GM21447 (cell line): ENCODE data around the gene SLC41A3.
"Not testable (repeated sequence)": the region's sequence is repeated elsewhere in the genome, so short reads cannot be mapped to it uniquely, and the experiment has no call there.

ENCODE experiments used
- ATAC-seq: cut with Tn5 transposase; IDR thresholded peaks from one replicate; pipeline ENCODE4 v1.9.1; 2021; ENCODE audit not compliant: unreplicated experiment

Gene SLC41A3

DNA sequence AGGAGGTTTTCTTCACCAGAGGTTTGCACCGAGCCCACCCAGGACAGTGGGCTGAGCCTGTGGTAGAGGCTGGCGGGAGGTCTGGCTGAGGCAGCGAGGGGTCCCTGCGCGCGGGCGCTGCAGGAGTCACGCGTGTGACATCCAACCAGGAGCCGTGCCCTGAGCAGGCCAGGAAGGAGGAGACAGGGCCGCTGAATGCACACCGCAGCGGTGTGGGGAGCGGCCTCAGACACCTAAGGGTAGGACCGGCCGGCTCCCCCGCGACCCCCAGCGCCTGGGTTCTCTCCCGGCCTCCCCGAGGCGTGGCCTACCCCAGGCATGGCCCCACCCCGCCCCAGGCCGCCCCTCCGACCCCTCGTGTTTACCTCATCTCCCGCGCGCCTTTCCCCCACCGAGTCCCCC is 412 bp downstream of the SLC41A3 start:
- peak; percentile 54 for ATAC-seq

GRCh38 chr3:126083138-126083445 is 832 bp downstream of the SLC41A3 start:
- no peak for ATAC-seq

GRCh38 chr3:126082362-126083137 is 1.4 kb downstream of the SLC41A3 start:
- no peak for ATAC-seq

DNA sequence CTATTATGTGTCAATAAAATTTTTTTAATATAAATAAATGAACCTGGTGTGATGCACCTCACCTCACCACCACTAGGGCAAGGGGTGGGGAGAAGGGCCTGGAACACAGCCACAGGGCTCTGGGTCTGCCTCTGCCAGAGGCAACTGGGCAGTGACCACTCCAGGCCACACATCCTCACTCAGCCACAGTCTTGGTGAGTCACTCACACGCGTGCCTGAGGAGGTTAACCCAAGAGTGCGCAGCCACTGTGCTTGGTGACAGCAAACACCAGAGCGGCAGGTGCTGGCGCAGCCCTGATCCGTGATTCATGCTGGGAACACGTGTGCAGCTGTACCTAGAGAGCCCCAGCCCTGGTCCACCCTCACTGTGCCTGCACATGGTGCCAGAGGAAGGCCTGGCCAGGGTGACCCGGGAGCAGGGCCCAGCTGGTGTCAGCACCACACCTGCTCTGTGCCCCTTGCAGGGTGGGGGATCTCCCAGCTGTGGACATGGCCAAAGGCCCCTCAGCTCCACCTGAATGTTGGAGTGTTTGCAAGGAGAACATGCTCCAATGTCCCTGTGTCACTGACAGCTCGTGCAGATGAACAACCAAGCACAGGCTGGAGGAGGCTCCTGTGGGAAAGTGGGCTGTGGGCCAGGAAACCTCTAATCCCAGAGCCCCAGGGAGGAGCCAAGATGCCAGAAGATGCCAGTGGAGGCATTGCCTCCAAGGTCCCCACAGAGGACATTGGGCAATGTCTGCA is 2.1 kb downstream of the SLC41A3 start:
- no peak for ATAC-seq

DNA sequence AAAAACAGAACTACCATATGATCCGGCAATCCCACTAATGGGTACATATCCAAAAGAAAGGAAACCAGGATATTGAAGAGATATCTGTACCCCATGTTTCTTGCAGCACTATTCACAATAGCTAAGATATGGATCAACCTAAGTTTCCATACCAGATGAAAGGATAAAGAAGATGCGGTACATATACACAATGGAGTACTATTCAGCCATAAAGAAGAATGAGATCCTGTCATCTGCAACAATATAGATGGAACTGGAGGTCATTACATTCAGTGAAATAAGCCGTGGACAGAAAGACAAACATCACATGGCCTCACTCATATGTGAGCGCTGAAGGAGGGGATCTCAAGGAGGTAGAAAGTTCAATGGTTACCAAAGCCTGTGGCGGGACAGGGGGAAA is 3.0 kb downstream of the SLC41A3 start:
- no peak for ATAC-seq

- ATAC-seq: no peak
Observed at GRCh38 chr3:126078866-126079265, 5.1 kb downstream of the SLC41A3 start.

- no peak for ATAC-seq
Observed at GRCh38 chr3:126077754-126078153, 6.2 kb downstream of the SLC41A3 start.

GRCh38 chr3:126076140-126076539 is 7.8 kb downstream of the SLC41A3 start:
- ATAC-seq: no peak

DNA sequence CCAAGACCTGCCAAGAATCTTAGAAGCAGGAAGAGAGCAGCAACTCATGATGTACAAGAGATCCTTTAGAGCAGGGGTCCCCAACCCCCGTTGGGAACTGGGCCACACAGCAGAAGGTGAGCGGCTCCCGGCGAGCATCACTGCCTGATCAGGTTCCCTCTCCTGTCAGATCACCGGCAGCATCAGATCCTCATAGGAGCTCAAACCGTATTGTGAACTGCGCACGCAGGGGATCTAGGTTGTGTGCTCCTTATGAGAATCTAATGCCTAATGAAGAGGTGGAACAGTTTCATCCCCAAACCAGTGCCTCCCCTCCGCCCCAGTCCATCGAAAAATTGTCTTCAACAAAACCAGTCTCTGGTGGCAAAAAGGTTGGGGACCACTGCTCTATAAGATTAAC is 13.8 kb downstream of the SLC41A3 start:
- ATAC-seq: no peak

- ATAC-seq: no peak
Observed at GRCh38 chr3:126067959-126068358, 16.0 kb downstream of the SLC41A3 start.

DNA sequence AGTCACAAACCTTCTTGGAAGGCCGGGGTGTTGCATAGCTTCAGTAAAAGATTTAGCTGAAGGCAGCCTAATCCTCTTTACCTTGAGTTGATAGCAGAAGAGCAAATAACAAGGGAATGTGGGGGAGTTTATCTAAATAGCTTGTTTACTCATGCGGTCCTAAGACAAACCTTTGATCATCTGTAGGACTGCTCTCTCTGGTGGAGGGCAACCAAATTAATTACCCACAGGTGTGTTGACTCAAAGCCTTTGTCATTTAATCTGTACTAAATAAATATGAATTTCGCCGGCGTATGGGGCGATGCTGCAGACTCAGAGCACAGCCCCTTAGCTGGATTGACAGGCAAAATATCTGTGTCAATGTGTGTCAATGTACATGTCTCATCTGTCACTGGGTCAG is 17.2 kb downstream of the SLC41A3 start:
- not testable (repeated sequence) for ATAC-seq

GRCh38 chr3:126065876-126066275 is 18.0 kb downstream of the SLC41A3 start:
- ATAC-seq: no peak

GRCh38 chr3:126064627-126065258 is 19.2 kb downstream of the SLC41A3 start:
- no peak for ATAC-seq

- ATAC-seq: no peak
Observed at GRCh38 chr3:126063358-126063965, 20.5 kb downstream of the SLC41A3 start.

GRCh38 chr3:126061301-126062032 is 22.5 kb downstream of the SLC41A3 start:
- ATAC-seq: no peak

- ATAC-seq: no peak
Observed at GRCh38 chr3:126060613-126061145, 23.2 kb downstream of the SLC41A3 start.

DNA sequence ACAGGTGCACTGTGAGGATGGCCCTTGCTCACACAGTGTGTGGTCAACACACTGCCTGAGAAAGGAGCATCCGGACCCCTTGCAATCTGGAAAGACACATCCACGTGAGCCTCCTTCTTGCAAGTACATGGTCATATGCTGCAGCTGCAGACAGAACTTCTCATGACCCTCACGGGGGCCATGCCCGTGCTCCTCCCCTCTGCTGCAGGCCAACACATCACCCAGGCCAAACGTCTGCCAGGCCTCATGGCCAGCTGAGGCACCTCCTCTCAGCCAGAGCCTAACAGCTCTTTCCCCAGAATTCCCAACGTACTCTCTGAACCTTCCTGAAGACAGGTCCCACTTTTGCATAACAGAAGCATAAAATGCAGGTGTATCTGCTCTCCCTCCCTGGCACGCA is 25.3 kb downstream of the SLC41A3 start:
- ATAC-seq: no peak

DNA sequence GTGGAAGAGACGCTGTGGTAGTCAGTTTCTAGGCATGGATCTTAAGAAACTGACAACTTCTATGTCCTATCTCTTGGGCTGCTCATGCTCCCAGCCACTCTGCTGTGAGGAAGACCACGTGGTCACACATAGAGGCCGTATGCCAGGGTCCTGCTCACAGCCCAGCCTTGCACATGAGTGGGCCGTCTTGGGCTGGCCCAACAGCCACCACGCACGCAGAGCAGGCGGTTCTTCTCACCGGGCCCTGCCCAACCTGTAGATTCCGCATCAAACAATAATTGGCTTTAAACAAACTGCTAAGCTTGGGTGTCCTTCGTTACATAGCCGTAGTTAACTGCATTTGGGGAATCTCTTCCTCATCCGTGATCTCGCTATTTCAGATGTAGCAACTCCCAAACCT is 26.0 kb downstream of the SLC41A3 start:
- no peak for ATAC-seq

DNA sequence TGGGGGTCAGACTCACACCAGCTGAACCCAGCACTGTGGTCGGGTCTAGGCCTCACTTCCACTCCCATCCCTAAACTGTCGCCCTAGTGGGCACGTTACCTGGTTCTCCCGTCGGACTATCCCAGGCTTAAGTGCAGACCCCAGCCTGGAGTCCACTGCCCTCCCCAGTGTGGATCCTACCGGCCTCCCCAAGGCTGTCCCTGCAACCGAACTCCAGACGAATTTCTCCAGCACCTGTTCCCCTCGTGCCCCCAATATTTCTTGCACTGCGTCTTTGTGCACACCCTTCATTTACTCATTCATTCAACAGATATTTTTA is 26.5 kb downstream of the SLC41A3 start:
- ATAC-seq: no peak

DNA sequence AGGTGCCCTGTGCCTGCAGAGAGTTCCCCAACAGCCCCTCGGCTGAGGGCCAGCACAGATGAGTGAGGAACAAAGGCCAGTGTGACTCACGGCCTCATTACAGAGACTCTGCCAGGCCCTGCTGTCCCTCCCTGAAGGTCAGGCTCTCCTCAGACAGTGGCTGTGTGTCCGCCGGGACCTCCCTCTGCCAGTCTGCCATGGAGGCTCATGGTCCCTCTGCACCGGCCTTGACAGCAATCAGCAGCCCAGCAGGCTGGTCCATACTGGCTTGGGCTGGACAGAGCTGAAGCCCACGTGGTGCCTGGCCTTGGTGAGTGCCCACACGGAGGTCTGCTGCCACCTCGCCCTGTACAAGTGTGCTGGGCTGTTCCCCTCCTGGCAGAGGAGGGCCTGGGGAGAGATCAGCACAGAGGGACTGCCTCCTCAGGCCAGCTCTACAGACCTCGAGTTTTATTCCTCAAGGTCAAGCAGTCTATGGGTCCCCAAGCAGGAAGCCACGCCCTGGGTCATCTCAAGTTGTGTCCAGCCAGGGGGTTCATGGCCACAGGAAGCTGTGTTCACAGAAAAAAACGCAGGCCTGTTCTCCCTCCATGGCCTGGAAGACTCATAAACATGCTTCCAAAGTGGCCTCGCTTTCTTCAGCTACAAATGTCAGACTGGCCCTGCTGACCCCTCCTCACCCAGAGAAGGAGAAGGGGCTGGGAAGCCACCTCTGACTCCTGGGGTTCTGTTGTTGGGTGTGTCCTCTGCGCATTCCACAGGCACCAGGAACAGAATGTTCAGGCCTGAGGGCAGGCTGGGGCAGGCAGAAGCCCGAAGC is 27.0 kb downstream of the SLC41A3 start:
- ATAC-seq: no peak
